A673 (cell line): ENCODE data around the gene RHAG.

Source experiments
- EZH2 ChIP-seq: fragments of 200-600 bp; sonication (generic); IDR thresholded peaks from 2 replicates; pipeline ENCODE4 v1.6.1; 2017; ENCODE audit warnings: borderline replicate concordance, low read depth, mild to moderate bottlenecking, mixed read lengths, antibody characterized with exemption, low read length; ENCODE audit not compliant: poor library complexity, severe bottlenecking
- TF ChIP-seq, protein P1 (sequence below): fragments of 300-800, 200-600 bp; sonication (generic); conservative IDR thresholded peaks from 2 replicates; pipeline ENCODE4 v1.5.1; 2017; ENCODE audit warnings: low read depth, mild to moderate bottlenecking, antibody characterized with exemption, low read length, moderate library complexity, mixed read lengths

DNA sequence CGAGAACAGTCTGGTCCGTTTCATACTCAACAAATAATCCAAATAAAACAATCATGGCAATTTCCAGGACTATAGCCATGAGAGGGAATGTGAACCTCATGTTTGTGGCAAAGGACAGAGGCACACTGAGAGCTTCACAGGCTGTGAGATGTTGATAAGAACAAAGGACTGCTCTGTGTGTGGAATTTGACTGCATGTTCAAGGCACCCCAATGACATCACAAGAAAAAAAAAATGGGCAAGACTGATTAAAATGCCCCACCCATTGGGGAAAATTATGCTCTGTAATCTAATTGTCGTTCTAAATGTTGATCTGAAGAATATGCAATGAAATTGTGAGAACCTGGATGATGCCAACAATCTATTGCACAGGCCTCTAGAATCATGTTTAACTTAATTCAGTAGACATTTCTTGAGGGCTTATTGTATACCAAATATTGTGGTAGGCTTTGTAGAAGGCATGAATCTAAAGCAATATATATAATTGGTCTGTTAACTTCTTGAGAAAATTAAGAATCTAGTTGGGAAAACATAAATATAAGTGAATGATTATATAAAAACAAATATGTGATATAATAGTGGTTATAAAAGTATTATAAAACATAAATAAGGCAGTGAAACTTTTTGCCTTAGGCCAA lies at the start of gene RHAG:
- TF ChIP-seq, protein P1, sequence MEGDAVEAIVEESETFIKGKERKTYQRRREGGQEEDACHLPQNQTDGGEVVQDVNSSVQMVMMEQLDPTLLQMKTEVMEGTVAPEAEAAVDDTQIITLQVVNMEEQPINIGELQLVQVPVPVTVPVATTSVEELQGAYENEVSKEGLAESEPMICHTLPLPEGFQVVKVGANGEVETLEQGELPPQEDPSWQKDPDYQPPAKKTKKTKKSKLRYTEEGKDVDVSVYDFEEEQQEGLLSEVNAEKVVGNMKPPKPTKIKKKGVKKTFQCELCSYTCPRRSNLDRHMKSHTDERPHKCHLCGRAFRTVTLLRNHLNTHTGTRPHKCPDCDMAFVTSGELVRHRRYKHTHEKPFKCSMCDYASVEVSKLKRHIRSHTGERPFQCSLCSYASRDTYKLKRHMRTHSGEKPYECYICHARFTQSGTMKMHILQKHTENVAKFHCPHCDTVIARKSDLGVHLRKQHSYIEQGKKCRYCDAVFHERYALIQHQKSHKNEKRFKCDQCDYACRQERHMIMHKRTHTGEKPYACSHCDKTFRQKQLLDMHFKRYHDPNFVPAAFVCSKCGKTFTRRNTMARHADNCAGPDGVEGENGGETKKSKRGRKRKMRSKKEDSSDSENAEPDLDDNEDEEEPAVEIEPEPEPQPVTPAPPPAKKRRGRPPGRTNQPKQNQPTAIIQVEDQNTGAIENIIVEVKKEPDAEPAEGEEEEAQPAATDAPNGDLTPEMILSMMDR, result no peak
- TF ChIP-seq EZH2, result no peak
